ENCODE measurements around the gene INSC.

DNA sequence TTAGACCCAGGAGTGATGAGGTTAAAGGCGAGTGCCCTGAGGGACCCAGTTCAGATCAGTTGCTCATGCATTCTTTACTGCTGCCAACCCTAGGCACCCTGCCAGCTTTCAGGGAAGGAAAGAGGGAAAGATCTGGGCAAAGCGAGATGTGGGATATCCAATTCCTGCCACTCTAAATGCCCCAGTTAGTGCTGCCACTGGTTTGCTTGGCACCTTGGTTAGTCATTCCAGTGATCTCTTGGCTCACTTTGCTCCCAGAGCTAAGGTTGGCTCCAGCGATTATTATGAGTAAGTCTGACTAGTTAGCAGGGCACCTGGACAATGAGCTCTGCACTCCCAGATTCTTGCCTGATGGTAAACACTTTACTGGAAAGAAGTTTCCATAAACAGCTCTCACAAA, 85.0 kb downstream of the INSC start:
- TF ChIP-seq HLTF (IDR thresholded peaks at IDR 0.05): no peak
- no peak for TF ChIP-seq POLR2A (conservative IDR thresholded peaks at IDR 0.05)
- no peak for TF ChIP-seq FOSL1 (tag; conservative IDR thresholded peaks at IDR 0.05)
